ENCODE measurements around the gene VSX2. TPM values are rescaled to one million over a fixed set of nuclear protein-coding genes. Genes with fewer than 3 reads are reported as not detected.
A peak's percentile ranks its signal among the peaks of the same experiment; 100 is the strongest.

Gene VSX2
- total and polyA plus RNA-seq, 2 donors (not counting 1 experiment from before 2014, with no cell fraction given), result not detected

DNA sequence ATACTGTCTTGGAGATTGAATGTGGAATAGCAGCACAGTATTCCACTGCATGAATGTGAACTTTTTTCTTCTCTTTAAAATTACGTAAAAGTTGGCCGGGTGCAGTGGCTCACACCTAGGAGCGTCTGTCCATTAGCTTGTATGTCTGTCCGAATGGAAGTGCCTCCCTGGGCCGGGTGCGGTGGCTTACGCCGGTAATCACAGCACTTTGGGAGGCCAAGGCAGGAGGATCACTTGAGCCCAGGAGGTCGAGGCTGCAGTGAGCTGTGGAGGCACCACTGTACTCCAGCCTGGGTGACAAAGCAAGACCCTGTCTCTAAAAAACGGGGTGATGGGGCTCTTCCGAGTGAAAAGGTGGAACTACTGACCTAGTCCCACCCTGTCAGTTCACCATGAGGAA lies 22.6 kb upstream of the VSX2 start:
- Mint-ChIP-seq H3K4me3 (no peak overlapping the region), H3K4me1 (peaks cover 2% of the 10 kb centered on the region), H3K27me3 (peaks cover 28% of the 10 kb centered on the region), H3K27ac (no peak overlapping the region), H3K9me3 (ENCODE audit: insufficient read depth) (no peaks in the 10 kb centered on the region)
- Histone ChIP-seq H3K4me1 (ENCODE audit: control insufficient read depth in 2 of 2, insufficient read depth in 2 of 2, low read length in 2 of 2) (peaks cover 5 to 7% of the 10 kb centered on the region in 2 donors), H3K9me3 (ENCODE audit: control extremely low read depth in 1 of 3, control insufficient read depth in 2 of 3, insufficient read depth in 1 of 3, low read length in 2 of 3) (peaks cover 0 to 9% (median 0%) of the 10 kb centered on the region in 3 donors), H3K27ac (ENCODE audit: low read length in 2 of 2) (no peak overlapping the region), H3K9ac (ENCODE audit: low read length) (no peak overlapping the region), H3K36me3 (replicated peaks in 1 of 2; ENCODE audit: control extremely low read depth in 1 of 2, control insufficient read depth in 1 of 2, extremely low read depth in 1 of 2, insufficient read depth in 2 of 2, low read length in 1 of 2) (no peaks in the 10 kb centered on the region), H3K4me3 (ENCODE audit: control extremely low read depth in 1 of 5, extremely low read depth in 1 of 5, insufficient read depth in 1 of 5, low read depth in 2 of 5, low read length in 4 of 5) (no peak overlapping the region), H2AFZ (ENCODE audit: insufficient read depth, low read depth, low read length, poor library complexity, severe bottlenecking) (no peak overlapping the region), H4K20me1 (ENCODE audit: control insufficient read depth, insufficient read depth, low read length, poor library complexity, severe bottlenecking) (no peaks in the 10 kb centered on the region), H3K4me2 (replicated peaks; ENCODE audit: low read depth, low read length, poor library complexity, severe bottlenecking) (no peak overlapping the region), H3K79me2 (ENCODE audit: control insufficient read depth, insufficient read depth, low read length) (no peaks in the 10 kb centered on the region), H3K27me3 (replicated peaks in 1 of 4; ENCODE audit: control extremely low read depth in 1 of 4, control insufficient read depth in 3 of 4, insufficient read depth in 4 of 4, low read length in 3 of 4) (peaks cover 0 to 18% (median 6%) of the 10 kb centered on the region in 4 experiments)
- DNase-seq, result no peak
- TF ChIP-seq EZH2 (IDR thresholded peaks at IDR 0.05; ENCODE audit: borderline replicate concordance, insufficient read depth, low read depth, low read length, poor library complexity, severe bottlenecking), result no peak
- TF ChIP-seq, protein P1, sequence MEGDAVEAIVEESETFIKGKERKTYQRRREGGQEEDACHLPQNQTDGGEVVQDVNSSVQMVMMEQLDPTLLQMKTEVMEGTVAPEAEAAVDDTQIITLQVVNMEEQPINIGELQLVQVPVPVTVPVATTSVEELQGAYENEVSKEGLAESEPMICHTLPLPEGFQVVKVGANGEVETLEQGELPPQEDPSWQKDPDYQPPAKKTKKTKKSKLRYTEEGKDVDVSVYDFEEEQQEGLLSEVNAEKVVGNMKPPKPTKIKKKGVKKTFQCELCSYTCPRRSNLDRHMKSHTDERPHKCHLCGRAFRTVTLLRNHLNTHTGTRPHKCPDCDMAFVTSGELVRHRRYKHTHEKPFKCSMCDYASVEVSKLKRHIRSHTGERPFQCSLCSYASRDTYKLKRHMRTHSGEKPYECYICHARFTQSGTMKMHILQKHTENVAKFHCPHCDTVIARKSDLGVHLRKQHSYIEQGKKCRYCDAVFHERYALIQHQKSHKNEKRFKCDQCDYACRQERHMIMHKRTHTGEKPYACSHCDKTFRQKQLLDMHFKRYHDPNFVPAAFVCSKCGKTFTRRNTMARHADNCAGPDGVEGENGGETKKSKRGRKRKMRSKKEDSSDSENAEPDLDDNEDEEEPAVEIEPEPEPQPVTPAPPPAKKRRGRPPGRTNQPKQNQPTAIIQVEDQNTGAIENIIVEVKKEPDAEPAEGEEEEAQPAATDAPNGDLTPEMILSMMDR (IDR thresholded peaks at IDR 0.05), result no peak
- ATAC-seq (ENCODE audit: low read depth), result no peak
- WGBS (ENCODE audit: insufficient coverage), result 89% methylated on average over 11 of the region's 11 CpGs
- POLR2A ChIA-PET, result no interaction called here
- CTCF ChIA-PET, result interaction anchor here (0.7 to 1.3 kb wide), 4 partner anchors 9 to 79 kb away, joined by 3 read pairs; no protein-coding TSS in a partner anchor
- intact Hi-C loops (cut with micrococcal nuclease), result loop anchor here (1.0 kb wide), 1 partner anchor 35 kb away; no protein-coding TSS in a partner anchor

DNA sequence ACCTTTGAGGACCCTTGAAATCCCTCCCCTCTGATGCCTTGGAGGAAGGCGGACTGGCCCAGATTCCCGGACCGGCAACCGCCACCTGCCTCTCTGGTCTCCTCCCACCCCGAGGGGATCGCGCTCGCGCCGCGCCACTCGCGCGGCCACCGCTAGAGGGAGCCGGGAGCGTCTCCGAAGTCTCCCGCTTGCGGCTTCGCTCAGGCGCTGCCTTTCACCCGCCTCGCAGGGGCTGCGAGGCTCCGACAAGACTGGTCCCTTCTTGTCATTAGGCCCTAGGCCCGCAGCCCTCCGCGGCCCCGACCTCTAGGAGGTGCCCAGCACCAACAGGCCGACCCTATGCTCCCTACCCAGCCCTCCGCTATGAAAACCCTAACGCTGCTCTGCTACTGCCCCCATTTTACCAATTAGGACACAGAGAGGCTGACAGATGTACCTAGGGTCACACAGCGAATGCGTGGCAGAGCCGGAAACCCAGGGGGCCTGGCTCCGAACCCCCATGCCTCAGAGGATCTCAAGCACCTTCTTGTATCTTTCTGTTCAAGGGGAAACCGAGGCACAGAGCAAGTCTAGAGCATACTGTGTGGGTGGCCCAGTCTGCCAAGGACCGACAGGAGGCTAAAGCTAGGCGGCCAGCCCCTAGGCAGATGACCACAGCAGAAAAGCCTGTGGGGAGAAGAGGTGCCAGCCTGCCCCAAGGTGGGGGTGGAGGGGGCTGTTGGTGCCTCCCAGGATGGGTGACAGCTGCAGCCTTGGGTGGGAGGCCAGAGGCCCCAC lies 21.4 kb upstream of the VSX2 start:
- Mint-ChIP-seq H3K4me3 (peak overlapping the region; percentile 67), H3K27me3 (peaks cover 32% of the 10 kb centered on the region), H3K9me3 (ENCODE audit: insufficient read depth) (no peaks in the 10 kb centered on the region), H3K4me1 (peaks cover 2% of the 10 kb centered on the region), H3K27ac (no peak overlapping the region)
- POLR2A ChIA-PET, result no interaction called here
- CTCF ChIA-PET, result interaction anchor here (1.3 to 1.7 kb wide), 3 partner anchors 12 to 80 kb away, joined by 3 to 6 read pairs (median 4); no protein-coding TSS in a partner anchor
- Histone ChIP-seq H3K4me3 (ENCODE audit: control extremely low read depth in 1 of 5, extremely low read depth in 1 of 5, insufficient read depth in 1 of 5, low read depth in 2 of 5, low read length in 4 of 5) (peak overlapping the region in 2 of 5 experiments; percentile 15 to 26), H3K79me2 (ENCODE audit: control insufficient read depth, insufficient read depth, low read length) (no peaks in the 10 kb centered on the region), H3K4me1 (ENCODE audit: control insufficient read depth in 2 of 2, insufficient read depth in 2 of 2, low read length in 2 of 2) (peaks cover 5 to 7% of the 10 kb centered on the region in 2 donors), H3K27ac (ENCODE audit: low read length in 2 of 2) (no peak overlapping the region), H3K9ac (ENCODE audit: low read length) (peak overlapping the region; percentile 35), H3K4me2 (replicated peaks; ENCODE audit: low read depth, low read length, poor library complexity, severe bottlenecking) (peak overlapping the region; percentile 73), H3K36me3 (replicated peaks in 1 of 2; ENCODE audit: control extremely low read depth in 1 of 2, control insufficient read depth in 1 of 2, extremely low read depth in 1 of 2, insufficient read depth in 2 of 2, low read length in 1 of 2) (no peaks in the 10 kb centered on the region), H3K27me3 (replicated peaks in 1 of 4; ENCODE audit: control extremely low read depth in 1 of 4, control insufficient read depth in 3 of 4, insufficient read depth in 4 of 4, low read length in 3 of 4) (peaks cover 0 to 18% (median 6%) of the 10 kb centered on the region in 4 experiments), H3K9me3 (ENCODE audit: control extremely low read depth in 1 of 3, control insufficient read depth in 2 of 3, insufficient read depth in 1 of 3, low read length in 2 of 3) (peaks cover 0 to 9% (median 0%) of the 10 kb centered on the region in 3 donors), H4K20me1 (ENCODE audit: control insufficient read depth, insufficient read depth, low read length, poor library complexity, severe bottlenecking) (no peaks in the 10 kb centered on the region), H2AFZ (ENCODE audit: insufficient read depth, low read depth, low read length, poor library complexity, severe bottlenecking) (peak overlapping the region; percentile 76)
- peak; percentile 81 for DNase-seq
- no peak for TF ChIP-seq EZH2 (IDR thresholded peaks at IDR 0.05; ENCODE audit: borderline replicate concordance, insufficient read depth, low read depth, low read length, poor library complexity, severe bottlenecking)
- TF ChIP-seq, protein P1 (IDR thresholded peaks at IDR 0.05), result peak; percentile 90
- intact Hi-C loops (cut with micrococcal nuclease), result loop anchor here (1.0 kb wide), 1 partner anchor 33 kb away; no protein-coding TSS in a partner anchor
- ATAC-seq (ENCODE audit: low read depth), result peak; percentile 89
- WGBS (ENCODE audit: insufficient coverage), result 14% methylated on average over 40 of the region's 40 CpGs
